GM12878 (cell line): Measurements from ENCODE around the gene ASB10. TPM values are rescaled to one million over a fixed set of nuclear protein-coding genes. Genes with fewer than 3 reads are reported as not detected.

ENCODE experiments used
- ATAC-seq: fragments of 200-7000 bp; cut with Tn5 transposase; 3 replicates; pipeline ENCODE4 v1.9.1; 2020; ENCODE audit warnings: mild to moderate bottlenecking, moderate library complexity
- BruUV-seq: library from RNA; stranded (reverse); fragments of 400-500 nt; replicated peaks from 2 replicates; lab custom pipeline; 2021; lab: Mats Ljungman, UMichigan
- CTCF ChIA-PET: fragments of 300-600 bp; sonication (Branson Sonifier 250); formaldehyde crosslinking; extraction: SDS; loops from one replicate; lab custom pipeline; 2021; ENCODE audit warnings: inconsistent platforms; lab: Yijun Ruan, JAX
- POLR2A ChIA-PET: fragments of 350-600 bp; formaldehyde crosslinking; extraction: SDS; loops from one replicate; lab custom pipeline; 2021; ENCODE audit warnings: inconsistent platforms; lab: Charles Lee
- RAD21 ChIA-PET: fragments of 300-600 bp; sonication (Branson Sonifier 250); formaldehyde crosslinking; loops from one replicate; lab custom pipeline; 2023; ENCODE audit warnings: antibody characterized with exemption; ENCODE audit not compliant: unreplicated experiment; lab: Charles Lee
- SMC1A ChIA-PET: fragments of 300-600 bp; sonication (Branson Sonifier 250); formaldehyde crosslinking; loops from one replicate; lab custom pipeline; 2023; ENCODE audit not compliant: unreplicated experiment, uncharacterized antibody; lab: Charles Lee
- DNase-seq: peaks from one replicate; pipeline ENCODE4 v3.0.0-alpha.2; 2011; ENCODE audit warnings: low read depth, low spot score
- FAIRE-seq: peaks from 3 replicates; lab custom pipeline; 2011; peaks lifted over from hg19 to GRCh38; lab: Jason Lieb, UNC
- H2AFZ ChIP-seq: 2 replicates; pipeline ENCODE4 v1.6.0; 2011; ENCODE audit warnings: low read depth, low read length, control low read depth; ENCODE audit not compliant: control insufficient read depth
- H3K27ac ChIP-seq: 2 replicates; pipeline ENCODE4 v1.5.1; 2011; ENCODE audit warnings: control low read depth; ENCODE audit not compliant: control insufficient read depth, insufficient read depth
- H3K27me3 ChIP-seq, 2 experiments: replicated peaks in 1 of 2; 2 replicates each; pipeline versions ENCODE4 v1.6.0 to v1.6.1; 2011; ENCODE audit warnings: low read length in 1 of 2; ENCODE audit not compliant: control insufficient read depth in 2 of 2, insufficient read depth in 2 of 2
- H3K36me3 ChIP-seq, 2 experiments: 2 replicates each; pipeline ENCODE4 v1.5.1; 2011; ENCODE audit warnings: low read length in 1 of 2; ENCODE audit not compliant: control insufficient read depth in 2 of 2, insufficient read depth in 2 of 2
- H3K4me1 ChIP-seq: 2 replicates; pipeline ENCODE4 v1.6.1; 2011; ENCODE audit warnings: mild to moderate bottlenecking, low read length, moderate library complexity, mixed read lengths; ENCODE audit not compliant: control insufficient read depth, insufficient read depth
- H3K4me2 ChIP-seq: 2 replicates; pipeline ENCODE4 v1.6.0; 2011; ENCODE audit warnings: control low read depth; ENCODE audit not compliant: control insufficient read depth, insufficient read depth
- H3K4me3 ChIP-seq: fragments of 200-600 bp; sonication (generic); 2 replicates; pipeline ENCODE4 v1.5.1; 2016
- H3K79me2 ChIP-seq: 2 replicates; pipeline ENCODE4 v1.6.0; 2011; ENCODE audit warnings: low read length; ENCODE audit not compliant: control insufficient read depth, insufficient read depth
- H3K9ac ChIP-seq: 2 replicates; pipeline ENCODE4 v1.8.0; 2011; ENCODE audit warnings: low read length, control low read depth, mixed read lengths; ENCODE audit not compliant: control insufficient read depth, insufficient read depth
- H3K9me3 ChIP-seq: replicated peaks from 3 replicates; pipeline ENCODE4 v1.5.1; 2011; ENCODE audit warnings: mild to moderate bottlenecking, low read length; ENCODE audit not compliant: control insufficient read depth, insufficient read depth
- H4K20me1 ChIP-seq: 2 replicates; pipeline ENCODE4 v1.6.0; 2011; ENCODE audit not compliant: control insufficient read depth, insufficient read depth
- BHLHE40 ChIP-seq, 2 experiments: fragments of 450-650 bp in 1 of 2; IDR thresholded peaks; 2 replicates each; pipeline ENCODE4 v1.6.1; 2011 to 2017; ENCODE audit warnings: low read depth in 2 of 2, borderline replicate concordance in 1 of 2, improper control_type of control experiment in 1 of 2, low read length in 1 of 2, mild to moderate bottlenecking in 1 of 2
- CHD2 ChIP-seq: IDR thresholded peaks from 2 replicates; pipeline ENCODE4 v1.6.1; 2011; ENCODE audit warnings: low read depth, low read length, improper control_type of control experiment, borderline replicate concordance
- EP300 ChIP-seq, 2 experiments: fragments of 150-350 bp in 1 of 2; IDR thresholded peaks; 2 replicates each; pipeline ENCODE4 v1.6.1; 2011 to 2012; ENCODE audit warnings: low read depth in 2 of 2, low read length in 2 of 2, borderline replicate concordance in 1 of 2, improper control_type of control experiment in 1 of 2, inconsistent platforms in 1 of 2; ENCODE audit not compliant: control insufficient read depth in 1 of 2
- ESRRA ChIP-seq: IDR thresholded peaks from 2 replicates; pipeline ENCODE4 v1.6.1; 2012; ENCODE audit warnings: mild to moderate bottlenecking, low read length, improper control_type of control experiment
- FOXM1 ChIP-seq: IDR thresholded peaks from 2 replicates; pipeline ENCODE4 v1.6.1; 2012; ENCODE audit warnings: low read depth, mild to moderate bottlenecking, inconsistent platforms, low read length, moderate library complexity
- SMAD5 ChIP-seq: IDR thresholded peaks from 2 replicates; pipeline ENCODE4 v1.6.1; 2016; ENCODE audit warnings: antibody characterized with exemption, low read depth
- WGBS: methylation state at CpG from one replicate; pipeline ENCODE4 v1.1.6; 2016; ENCODE audit warnings: low lambda C conversion rate; ENCODE audit not compliant: insufficient replicate concordance, insufficient coverage; ENCODE audit errors: missing lambda C conversion rate; 5-methylcytosine and 5-hydroxymethylcytosine counted together
- in situ Hi-C: fragments of 300-500 bp; cut with MboI; formaldehyde crosslinking; loops from 9 replicates; pipeline ENCODE4 v1.14.3; 2018; ENCODE audit warnings: mixed read lengths
- intact Hi-C: fragments of 100-400 bp; cut with micrococcal nuclease; formaldehyde crosslinking; loops from one replicate; pipeline ENCODE4 v1.14.2; 2022; ENCODE audit not compliant: unreplicated experiment
- polyA plus RNA-seq, 11 experiments: library from polyadenylated mRNA; depleted of rRNA in 4 of 11; unstranded in 6 of 11; stranded (reverse) in 5 of 11; fragments of >200 nt; fragmentation: Nextera tagmentation in 4 of 11; fragmentation: Illumina TruSeq in 1 of 11; extraction: Ambion mirVana in 4 of 11; extraction: Trizol in 1 of 11; gene quantifications; 1 replicate in 1 of 11; 2 replicates in 10 of 11; pipeline versions ENCODE4 v1.2.1 to v1.2.3, GENCODE V29; 2011 to 2016; ENCODE audit warnings: inconsistent platforms in 2 of 11, missing spikeins in 2 of 11, low read depth in 1 of 11
- total RNA-seq, 4 experiments: library from RNA; depleted of rRNA in 3 of 4; stranded (reverse); fragments of >200 nt in 3 of 4; fragmentation: Illumina TruSeq in 1 of 4; extraction: Trizol in 1 of 4; gene quantifications; 2 replicates each; pipeline versions ENCODE4 v1.2.1 to v1.2.3, GENCODE V29; 2013 to 2021
- TF ChIP-seq, protein P1 (sequence below): IDR thresholded peaks from 2 replicates; pipeline ENCODE4 v1.6.1; 2012; ENCODE audit warnings: mild to moderate bottlenecking, low read depth, low read length
- TF ChIP-seq, protein P2 (sequence below): IDR thresholded peaks from 2 replicates; pipeline ENCODE4 v1.6.1; 2012; ENCODE audit warnings: improper control_type of control experiment, low read depth, low read length; ENCODE audit not compliant: insufficient replicate concordance
- TF ChIP-seq, protein P3 (sequence below): IDR thresholded peaks from 2 replicates; pipeline ENCODE4 v1.6.1; 2011; ENCODE audit warnings: borderline replicate concordance, low read depth, mild to moderate bottlenecking, moderate library complexity, mixed read lengths, low read length; ENCODE audit not compliant: insufficient read depth; ENCODE audit errors: extremely low read length

Gene ASB10
- total and polyA plus RNA-seq, 10 of the 15 experiments (the other 5 are each of a cell fraction or from before 2014, with no cell fraction given), result not detected

DNA sequence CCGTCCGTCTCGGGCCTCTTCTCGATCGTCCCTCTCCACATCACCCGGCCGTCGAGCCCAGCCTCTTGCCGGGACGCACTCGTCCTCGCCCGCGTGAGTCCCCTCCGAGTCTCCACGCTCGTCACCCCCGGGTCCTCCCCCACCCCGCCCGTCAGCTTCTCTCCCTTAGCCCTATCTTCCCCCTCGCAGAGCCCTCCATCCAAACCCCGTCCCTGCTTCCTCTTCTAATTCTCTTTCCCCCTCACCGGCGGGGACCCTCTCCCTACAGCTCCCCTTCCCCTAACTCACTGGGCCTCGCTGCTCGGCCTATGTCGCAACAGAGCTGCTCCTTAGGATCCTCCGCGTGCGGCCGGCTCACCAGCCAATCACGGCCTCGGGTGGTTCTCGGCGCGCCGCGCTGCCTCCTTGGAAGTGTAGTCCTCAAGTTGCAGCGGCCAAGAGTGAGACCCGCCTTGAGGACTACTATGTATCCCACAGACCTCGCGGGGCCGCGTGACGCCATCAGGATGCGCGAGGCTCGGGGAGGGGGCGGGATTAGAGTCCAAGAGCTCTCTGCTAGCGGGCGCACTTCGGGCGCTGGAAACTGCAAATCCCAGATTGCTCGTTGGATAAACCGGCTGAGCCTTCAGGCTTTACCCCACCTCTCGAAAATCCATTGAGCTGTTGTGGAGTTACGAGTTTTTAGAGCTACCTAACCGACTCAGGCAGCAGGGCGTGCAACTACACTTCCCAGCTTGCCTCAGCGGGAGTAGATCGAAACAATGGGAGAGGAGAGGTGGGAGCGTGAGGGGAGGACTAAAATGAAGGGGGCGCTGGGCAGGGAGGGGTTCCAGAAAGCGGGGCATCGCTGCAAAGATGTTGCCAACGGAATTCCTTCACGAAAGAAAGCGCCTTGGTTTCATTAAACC lies 40.1 kb upstream of the ASB10 start, which contains the start of gene ABCF2 (continued):
- peak; percentile 95 for TF ChIP-seq CHD2
- TF ChIP-seq, protein P1, sequence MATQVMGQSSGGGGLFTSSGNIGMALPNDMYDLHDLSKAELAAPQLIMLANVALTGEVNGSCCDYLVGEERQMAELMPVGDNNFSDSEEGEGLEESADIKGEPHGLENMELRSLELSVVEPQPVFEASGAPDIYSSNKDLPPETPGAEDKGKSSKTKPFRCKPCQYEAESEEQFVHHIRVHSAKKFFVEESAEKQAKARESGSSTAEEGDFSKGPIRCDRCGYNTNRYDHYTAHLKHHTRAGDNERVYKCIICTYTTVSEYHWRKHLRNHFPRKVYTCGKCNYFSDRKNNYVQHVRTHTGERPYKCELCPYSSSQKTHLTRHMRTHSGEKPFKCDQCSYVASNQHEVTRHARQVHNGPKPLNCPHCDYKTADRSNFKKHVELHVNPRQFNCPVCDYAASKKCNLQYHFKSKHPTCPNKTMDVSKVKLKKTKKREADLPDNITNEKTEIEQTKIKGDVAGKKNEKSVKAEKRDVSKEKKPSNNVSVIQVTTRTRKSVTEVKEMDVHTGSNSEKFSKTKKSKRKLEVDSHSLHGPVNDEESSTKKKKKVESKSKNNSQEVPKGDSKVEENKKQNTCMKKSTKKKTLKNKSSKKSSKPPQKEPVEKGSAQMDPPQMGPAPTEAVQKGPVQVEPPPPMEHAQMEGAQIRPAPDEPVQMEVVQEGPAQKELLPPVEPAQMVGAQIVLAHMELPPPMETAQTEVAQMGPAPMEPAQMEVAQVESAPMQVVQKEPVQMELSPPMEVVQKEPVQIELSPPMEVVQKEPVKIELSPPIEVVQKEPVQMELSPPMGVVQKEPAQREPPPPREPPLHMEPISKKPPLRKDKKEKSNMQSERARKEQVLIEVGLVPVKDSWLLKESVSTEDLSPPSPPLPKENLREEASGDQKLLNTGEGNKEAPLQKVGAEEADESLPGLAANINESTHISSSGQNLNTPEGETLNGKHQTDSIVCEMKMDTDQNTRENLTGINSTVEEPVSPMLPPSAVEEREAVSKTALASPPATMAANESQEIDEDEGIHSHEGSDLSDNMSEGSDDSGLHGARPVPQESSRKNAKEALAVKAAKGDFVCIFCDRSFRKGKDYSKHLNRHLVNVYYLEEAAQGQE, result no peak

DNA sequence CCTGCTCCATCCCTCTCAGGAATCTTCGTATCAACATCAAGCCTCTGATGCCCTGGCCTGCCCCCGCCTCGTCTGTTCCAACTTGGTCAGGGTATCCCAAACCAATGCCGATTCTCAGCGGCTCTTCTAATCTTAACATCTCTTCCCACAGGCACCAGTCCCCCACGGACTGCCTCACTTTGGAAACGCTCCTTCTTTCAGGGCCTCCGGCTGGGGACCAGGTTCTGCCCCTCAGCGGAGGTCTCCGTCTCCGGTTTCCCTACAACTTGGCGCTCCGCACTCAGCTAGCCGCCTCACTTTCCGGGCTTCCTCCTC lies 39.5 kb upstream of the ASB10 start:
- H3K4me3 ChIP-seq, result peak overlapping the region; percentile 89
- peak overlapping the region; percentile 16 for H3K27ac ChIP-seq
- TSS peak; percentile 50 for BruUV-seq
- no peaks in the 10 kb centered on the region for H4K20me1 ChIP-seq
- H3K36me3 ChIP-seq, result peaks cover 8 to 24% of the 10 kb centered on the region in 2 experiments
- WGBS, result 2% methylated on average over 15 of the region's 15 CpGs
- intact Hi-C loops (loop anchor here (5.0 kb wide), 1 partner anchor 116 kb away; the partner anchor contains the start of gene NUB1), in situ Hi-C loops (no loop called here)
- POLR2A ChIA-PET, result interaction anchor here (0.6 to 1.9 kb wide), 7 partner anchors 13 to 293 kb away, joined by 3 to 6 read pairs (median 4); partner anchors contain the start of genes RHEB and TMUB1
- peak overlapping the region; percentile 82 for H3K4me2 ChIP-seq
- H3K9ac ChIP-seq, result peak overlapping the region; percentile 62
- H3K4me1 ChIP-seq, result no peaks in the 10 kb centered on the region
- ATAC-seq, result peak; percentile 12; the same call in 2 of the 3 replicates
- RAD21 ChIA-PET, result interaction anchor here (0.8 to 2.4 kb wide), 4 partner anchors 10 to 69 kb away, joined by 3 to 17 read pairs (median 6); no protein-coding TSS in a partner anchor
- DNase-seq, result no peak
- H2AFZ ChIP-seq, result peak overlapping the region; percentile 86
- FAIRE-seq, result no peak
- CTCF ChIA-PET, result interaction anchor here (1.4 to 5.1 kb wide), 5 partner anchors 8 to 102 kb away, joined by 6 to 56 read pairs (median 8); no protein-coding TSS in a partner anchor
- no peaks in the 10 kb centered on the region for H3K27me3 ChIP-seq
- H3K79me2 ChIP-seq, result peaks cover 15% of the 10 kb centered on the region
- SMC1A ChIA-PET, result interaction anchor here (2.6 kb wide), 1 partner anchor 17 kb away, joined by 24 read pairs; no protein-coding TSS in a partner anchor
- H3K9me3 ChIP-seq, result no peaks in the 10 kb centered on the region
- TF ChIP-seq SMAD5 (no peak), EP300 (IDR thresholded peaks at IDR 0.05; ENCODE audit: borderline replicate concordance in 1 of 2, control insufficient read depth in 1 of 2, low read depth in 2 of 2, low read length in 2 of 2) (no peak), ESRRA (no peak), FOXM1 (no peak), BHLHE40 (IDR thresholded peaks at IDR 0.05; ENCODE audit: borderline replicate concordance in 1 of 2, low read depth in 2 of 2, low read length in 1 of 2) (no peak)
- TF ChIP-seq, protein P2, sequence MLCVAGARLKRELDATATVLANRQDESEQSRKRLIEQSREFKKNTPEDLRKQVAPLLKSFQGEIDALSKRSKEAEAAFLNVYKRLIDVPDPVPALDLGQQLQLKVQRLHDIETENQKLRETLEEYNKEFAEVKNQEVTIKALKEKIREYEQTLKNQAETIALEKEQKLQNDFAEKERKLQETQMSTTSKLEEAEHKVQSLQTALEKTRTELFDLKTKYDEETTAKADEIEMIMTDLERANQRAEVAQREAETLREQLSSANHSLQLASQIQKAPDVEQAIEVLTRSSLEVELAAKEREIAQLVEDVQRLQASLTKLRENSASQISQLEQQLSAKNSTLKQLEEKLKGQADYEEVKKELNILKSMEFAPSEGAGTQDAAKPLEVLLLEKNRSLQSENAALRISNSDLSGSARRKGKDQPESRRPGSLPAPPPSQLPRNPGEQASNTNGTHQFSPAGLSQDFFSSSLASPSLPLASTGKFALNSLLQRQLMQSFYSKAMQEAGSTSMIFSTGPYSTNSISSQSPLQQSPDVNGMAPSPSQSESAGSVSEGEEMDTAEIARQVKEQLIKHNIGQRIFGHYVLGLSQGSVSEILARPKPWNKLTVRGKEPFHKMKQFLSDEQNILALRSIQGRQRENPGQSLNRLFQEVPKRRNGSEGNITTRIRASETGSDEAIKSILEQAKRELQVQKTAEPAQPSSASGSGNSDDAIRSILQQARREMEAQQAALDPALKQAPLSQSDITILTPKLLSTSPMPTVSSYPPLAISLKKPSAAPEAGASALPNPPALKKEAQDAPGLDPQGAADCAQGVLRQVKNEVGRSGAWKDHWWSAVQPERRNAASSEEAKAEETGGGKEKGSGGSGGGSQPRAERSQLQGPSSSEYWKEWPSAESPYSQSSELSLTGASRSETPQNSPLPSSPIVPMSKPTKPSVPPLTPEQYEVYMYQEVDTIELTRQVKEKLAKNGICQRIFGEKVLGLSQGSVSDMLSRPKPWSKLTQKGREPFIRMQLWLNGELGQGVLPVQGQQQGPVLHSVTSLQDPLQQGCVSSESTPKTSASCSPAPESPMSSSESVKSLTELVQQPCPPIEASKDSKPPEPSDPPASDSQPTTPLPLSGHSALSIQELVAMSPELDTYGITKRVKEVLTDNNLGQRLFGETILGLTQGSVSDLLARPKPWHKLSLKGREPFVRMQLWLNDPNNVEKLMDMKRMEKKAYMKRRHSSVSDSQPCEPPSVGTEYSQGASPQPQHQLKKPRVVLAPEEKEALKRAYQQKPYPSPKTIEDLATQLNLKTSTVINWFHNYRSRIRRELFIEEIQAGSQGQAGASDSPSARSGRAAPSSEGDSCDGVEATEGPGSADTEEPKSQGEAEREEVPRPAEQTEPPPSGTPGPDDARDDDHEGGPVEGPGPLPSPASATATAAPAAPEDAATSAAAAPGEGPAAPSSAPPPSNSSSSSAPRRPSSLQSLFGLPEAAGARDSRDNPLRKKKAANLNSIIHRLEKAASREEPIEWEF, result no peak
- TF ChIP-seq, protein P3, sequence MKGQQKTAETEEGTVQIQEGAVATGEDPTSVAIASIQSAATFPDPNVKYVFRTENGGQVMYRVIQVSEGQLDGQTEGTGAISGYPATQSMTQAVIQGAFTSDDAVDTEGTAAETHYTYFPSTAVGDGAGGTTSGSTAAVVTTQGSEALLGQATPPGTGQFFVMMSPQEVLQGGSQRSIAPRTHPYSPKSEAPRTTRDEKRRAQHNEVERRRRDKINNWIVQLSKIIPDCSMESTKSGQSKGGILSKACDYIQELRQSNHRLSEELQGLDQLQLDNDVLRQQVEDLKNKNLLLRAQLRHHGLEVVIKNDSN, result no peak
